NCI-H2081 (cell line): Measurements from ENCODE around the gene KCNAB1.
"Not testable (repeated sequence)": the region's sequence is repeated elsewhere in the genome, so short reads cannot be mapped to it uniquely, and the experiment has no call there.

Source experiments
- DNase-seq, 2 experiments: peaks; one replicate each; lab custom pipeline; 2025; lab: John Stamatoyannopoulos, UW

KCNAB1 gene

DNA sequence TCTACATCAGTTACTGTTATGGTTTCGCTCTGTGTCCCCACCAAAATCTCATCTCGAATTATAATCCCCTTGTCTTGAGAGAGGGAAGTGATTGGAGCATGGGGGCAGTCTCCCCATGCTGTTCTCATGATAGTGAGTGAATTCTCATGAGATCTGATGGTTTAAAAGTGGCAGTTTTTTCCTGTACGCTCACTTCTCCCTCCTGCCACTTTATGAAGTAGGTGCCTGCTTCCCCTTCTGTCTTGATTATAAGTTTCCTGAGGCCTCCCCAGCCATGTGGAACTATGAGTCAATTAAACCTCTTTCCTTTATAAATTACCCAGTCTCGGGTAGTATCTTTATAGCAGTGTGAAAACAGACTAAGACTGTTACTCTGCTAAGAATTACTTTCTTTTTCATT, 449.5 kb downstream of the KCNAB1 start:
- not testable (repeated sequence) for DNase-seq

DNA sequence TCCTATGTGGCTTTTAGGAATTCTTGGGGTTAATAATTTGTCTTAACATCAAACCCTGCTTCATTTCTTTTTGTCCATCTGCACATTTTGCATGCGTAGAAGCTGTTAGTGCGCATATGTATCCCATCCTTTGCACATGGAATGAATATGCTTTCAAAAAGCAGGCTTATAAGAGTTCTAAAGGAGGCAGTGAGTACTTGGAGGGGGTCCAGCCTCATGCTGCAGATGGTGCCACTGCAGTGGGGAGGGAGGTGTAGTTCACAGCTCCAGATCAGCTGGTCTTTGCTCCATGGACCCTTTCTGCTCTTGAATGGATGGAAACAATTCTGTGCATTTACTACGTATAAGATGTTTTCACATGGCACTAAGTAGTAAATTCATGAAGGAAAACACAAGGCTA, 455.3 kb downstream of the KCNAB1 start:
- no peak for DNase-seq

DNA sequence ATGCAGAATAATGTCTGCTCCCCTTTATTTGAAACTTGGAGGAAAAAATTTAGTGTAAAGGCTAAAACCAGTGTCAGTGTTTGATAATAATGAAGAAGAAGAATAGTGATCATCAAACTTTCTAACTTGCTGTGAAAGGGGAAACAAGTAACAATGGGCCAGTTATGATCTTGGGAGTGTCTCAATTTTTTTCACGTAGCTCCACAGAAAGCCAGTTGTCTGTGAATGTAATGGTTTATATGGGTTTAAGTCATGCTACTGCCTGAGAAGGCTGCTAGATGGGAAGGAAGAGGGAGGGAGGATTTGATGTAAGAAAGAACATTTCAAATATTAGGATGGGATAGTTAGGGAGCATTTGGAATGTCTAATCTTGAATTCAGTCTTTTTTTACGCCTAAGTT, 455.7 kb downstream of the KCNAB1 start:
- no peak for DNase-seq

DNA sequence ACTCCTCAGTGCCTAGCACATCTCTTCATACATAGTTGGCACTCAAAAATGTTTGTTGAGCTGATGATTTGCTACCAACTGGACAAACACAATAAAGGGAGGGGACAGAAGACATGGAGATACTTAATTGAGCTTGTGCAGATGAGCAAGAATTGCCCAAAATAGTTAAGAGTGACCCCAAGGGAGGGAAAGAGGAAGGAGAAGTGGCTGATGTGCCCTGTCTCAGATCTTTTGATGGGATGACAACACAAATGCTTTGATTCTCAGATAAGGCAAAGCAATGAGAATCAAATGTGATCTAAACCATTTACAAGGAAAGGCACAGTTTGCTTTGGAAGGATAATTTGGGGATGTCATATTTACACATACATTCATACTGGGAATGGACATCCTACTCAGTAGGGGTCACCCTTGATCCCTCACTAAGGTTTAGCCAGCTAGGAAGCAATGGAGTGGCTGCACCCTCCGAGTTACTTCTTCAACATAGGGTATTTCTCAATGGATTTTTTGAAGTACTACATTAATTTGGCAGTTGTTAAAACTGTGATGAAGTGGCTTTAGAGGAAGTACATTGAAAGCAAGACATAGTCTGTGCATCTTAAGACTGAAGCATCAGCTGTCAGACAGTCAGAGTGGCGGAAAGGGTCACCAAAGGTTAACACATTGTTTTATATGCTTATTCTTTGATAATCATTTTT, 456.4 kb downstream of the KCNAB1 start:
- DNase-seq = peak in 1 of 2 experiments; percentile 17

GRCh38 chr3:156577736-156578135, 457.4 kb downstream of the KCNAB1 start:
- no peak for DNase-seq

- no peak for DNase-seq
Measured at GRCh38 chr3:156579427-156579851, 459.1 kb downstream of the KCNAB1 start.

DNA sequence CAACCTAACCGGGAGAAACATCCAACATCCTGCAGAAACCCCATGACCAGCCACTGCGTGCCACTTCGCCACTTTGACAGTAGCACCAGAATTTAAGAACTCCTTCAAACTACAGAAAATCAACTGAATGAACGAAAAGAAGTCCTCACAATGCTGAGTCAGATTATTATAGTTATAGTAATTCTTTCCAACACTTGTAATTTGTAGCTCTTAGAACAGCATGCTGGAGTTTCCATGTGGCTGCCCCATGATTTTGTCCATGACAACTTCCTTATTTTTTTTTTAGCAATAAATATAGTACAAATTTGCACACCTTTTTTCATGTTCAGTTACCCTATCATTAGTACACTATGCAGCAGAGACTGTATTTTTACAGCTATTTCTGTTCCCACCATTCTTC, 460.7 kb downstream of the KCNAB1 start:
- no peak for DNase-seq

DNA sequence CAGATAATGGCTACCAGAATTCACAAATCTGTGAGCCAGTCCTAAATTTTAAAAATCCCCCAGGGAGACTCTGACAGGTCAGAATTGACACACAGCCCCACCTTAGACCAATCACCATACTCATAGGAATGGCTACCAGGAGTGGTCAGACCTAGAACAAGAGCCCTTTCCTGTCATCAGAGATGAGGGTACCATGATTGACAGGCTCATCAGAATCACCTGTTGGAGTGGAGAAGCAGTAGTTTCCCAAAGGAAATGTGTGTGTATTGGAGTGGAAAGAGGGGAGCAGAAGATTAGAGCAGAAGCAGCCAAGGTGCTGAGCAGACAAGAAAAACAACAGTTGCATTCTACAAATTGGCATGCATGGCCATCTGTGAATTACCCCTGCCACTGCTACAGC, 461.6 kb downstream of the KCNAB1 start:
- no peak for DNase-seq

DNA sequence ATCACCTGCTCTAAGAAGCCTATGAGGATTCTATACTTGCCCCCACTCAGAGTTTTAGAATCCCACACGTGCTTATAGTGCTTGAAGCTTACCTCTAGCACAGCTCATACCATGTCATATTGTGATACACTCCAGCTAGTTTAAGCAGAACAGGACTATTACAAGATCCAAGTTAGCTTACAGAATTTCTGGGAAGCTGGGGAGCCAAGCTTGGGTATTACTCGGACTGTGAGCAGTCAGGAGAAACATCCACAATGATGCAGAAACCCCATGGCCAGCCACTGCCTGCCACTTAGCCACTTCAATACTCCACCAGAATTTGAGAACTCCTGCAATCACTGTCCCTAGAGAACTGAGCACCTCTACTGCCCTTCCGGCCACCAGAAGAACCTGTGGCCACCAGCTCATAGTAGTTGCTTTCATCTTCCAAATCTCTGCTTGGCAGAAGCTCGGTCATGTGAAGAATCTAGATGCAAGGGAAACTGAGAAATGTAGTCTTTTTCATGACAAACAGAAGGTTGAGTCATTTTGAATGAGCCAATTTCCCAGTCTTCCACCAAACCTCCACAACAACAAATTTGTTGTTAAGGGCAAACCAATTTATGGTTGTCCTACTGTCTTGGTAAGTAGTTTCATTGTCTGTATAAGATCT, 462.3 kb downstream of the KCNAB1 start:
- DNase-seq = no peak

- DNase-seq = no peak
Measured at GRCh38 chr3:156583469-156583868, 463.1 kb downstream of the KCNAB1 start.

DNA sequence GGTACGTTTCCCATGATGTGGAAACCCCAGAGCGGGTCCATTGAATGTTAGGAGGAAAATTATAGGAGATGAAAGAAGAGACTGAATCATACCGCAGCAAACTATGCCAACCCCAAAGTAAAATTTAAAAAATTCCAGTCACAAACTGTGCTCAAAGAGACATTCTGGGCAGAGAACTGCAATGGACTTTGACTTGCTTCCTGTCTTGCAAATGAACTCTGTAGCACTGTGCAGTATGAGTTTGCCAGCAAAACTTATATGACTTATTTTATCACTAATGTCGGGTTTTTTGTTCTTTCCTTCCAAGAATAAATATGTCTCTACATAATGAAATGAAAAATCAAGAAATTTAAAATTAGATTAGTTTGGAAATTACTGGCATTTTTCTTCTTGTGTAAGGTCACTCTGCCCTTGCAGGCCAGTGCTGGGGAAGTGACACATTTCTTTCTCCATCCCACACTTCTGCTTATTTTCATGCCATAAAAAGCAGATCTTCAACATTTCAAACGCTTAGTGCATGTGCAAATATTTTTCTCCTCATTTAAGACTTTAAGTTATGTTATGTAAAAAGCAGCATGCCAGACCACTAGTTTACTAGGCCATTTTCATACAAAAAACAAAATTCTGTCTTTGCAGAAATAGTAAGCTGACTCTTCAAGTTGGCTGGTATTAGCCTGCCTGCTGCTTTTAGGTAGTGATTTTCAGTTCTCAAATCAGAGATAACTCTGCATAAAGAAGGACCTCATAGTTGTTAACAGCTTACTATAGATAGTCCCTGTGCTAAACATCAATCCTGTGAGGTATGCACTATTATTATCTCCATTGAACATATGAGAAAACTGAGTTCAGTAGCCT, 466.8 kb downstream of the KCNAB1 start:
- DNase-seq = no peak

DNA sequence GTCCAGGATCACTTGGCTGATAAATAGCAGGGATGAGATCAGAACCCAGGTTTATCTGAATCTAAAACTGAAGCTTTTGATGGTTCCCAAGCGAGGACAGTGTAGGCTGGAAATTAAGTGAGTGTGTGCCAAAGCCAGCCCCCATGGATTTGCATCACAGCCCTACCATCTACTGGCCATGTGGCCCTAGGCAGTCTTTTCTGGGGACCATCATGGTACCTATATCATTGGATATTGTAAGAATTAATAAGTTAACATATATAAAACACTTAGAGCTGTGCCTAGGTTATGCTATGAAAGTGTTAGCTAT, 467.3 kb downstream of the KCNAB1 start:
- DNase-seq = no peak
